PC-9 (cell line): ENCODE data around the gene VAPB. TPM values are rescaled to one million over a fixed set of nuclear protein-coding genes. Genes with fewer than 3 reads are reported as not detected.

Experiments
- BruUV-seq: library from RNA; stranded (reverse); fragments of 400-500 nt; replicated peaks from 2 replicates; lab custom pipeline; 2021; lab: Mats Ljungman, UMichigan
- CTCF ChIA-PET: fragments of 300-600 bp; sonication (Branson Sonifier 250); formaldehyde crosslinking; loops from one replicate; lab custom pipeline; 2022; ENCODE audit warnings: antibody characterized with exemption; lab: Charles Lee
- POLR2A ChIA-PET: fragments of 300-600 bp; sonication (Branson Sonifier 250); formaldehyde crosslinking; loops from one replicate; lab custom pipeline; 2022; ENCODE audit warnings: antibody characterized with exemption; ENCODE audit not compliant: unreplicated experiment; lab: Charles Lee
- DNase-seq, 2 experiments: peaks; one replicate each; pipeline versions ENCODE4 v3.0.0 to v3.0.0-alpha.2; 2015 to 2022; ENCODE audit warnings: mixed read lengths in 1 of 2
- H2AFZ ChIP-seq: fragments of 200-600 bp; sonication (generic); 2 replicates; pipeline ENCODE4 v1.8.1; 2017; ENCODE audit warnings: antibody characterized with exemption
- H3F3A ChIP-seq: fragments of 200-600 bp; sonication (generic); 2 replicates; pipeline ENCODE4 v1.8.1; 2017; ENCODE audit warnings: antibody characterized with exemption, mild to moderate bottlenecking, low read depth; ENCODE audit not compliant: insufficient read depth
- H3K27ac ChIP-seq: fragments of 200-600 bp; sonication (generic); 2 replicates; pipeline ENCODE4 v1.6.1; 2016; ENCODE audit warnings: mixed run types
- H3K27me3 ChIP-seq: fragments of 200-600 bp; sonication (generic); 2 replicates; pipeline ENCODE4 v1.6.1; 2016; ENCODE audit warnings: low read depth, mixed run types; ENCODE audit not compliant: insufficient read depth
- H3K36me3 ChIP-seq: fragments of 200-600 bp; sonication (generic); 2 replicates; pipeline ENCODE4 v1.6.1; 2016; ENCODE audit warnings: low read depth, mixed run types
- H3K4me1 ChIP-seq: fragments of 200-600 bp; sonication (generic); replicated peaks from 2 replicates; pipeline ENCODE4 v1.6.1; 2016; ENCODE audit warnings: mixed run types; ENCODE audit not compliant: insufficient read depth
- H3K4me2 ChIP-seq: fragments of 200-600 bp; sonication (generic); 2 replicates; pipeline ENCODE4 v1.6.1; 2017; ENCODE audit warnings: mixed run types
- H3K4me3 ChIP-seq: fragments of 200-600 bp; sonication (generic); 2 replicates; pipeline ENCODE4 v1.6.1; 2016; ENCODE audit warnings: mixed run types
- H3K79me2 ChIP-seq: fragments of 200-600 bp; sonication (generic); 2 replicates; pipeline ENCODE4 v1.6.1; 2017; ENCODE audit warnings: low read depth, mixed run types
- H3K9me2 ChIP-seq: fragments of 200-600 bp; sonication (generic); 2 replicates; pipeline ENCODE4 v1.8.1; 2017; ENCODE audit warnings: mild to moderate bottlenecking; ENCODE audit not compliant: insufficient read depth
- H3K9me3 ChIP-seq: fragments of 200-600 bp; sonication (generic); 2 replicates; pipeline ENCODE4 v1.8.1; 2016; ENCODE audit warnings: low read depth; ENCODE audit not compliant: insufficient read depth
- H4K20me1 ChIP-seq: fragments of 200-600 bp; sonication (generic); 2 replicates; pipeline ENCODE4 v1.8.1; 2017; ENCODE audit not compliant: insufficient read depth
- EZH2 ChIP-seq: fragments of 200-600 bp; sonication (generic); IDR thresholded peaks from 2 replicates; pipeline ENCODE4 v1.8.0; 2017; ENCODE audit warnings: antibody characterized with exemption, low read depth
- intact Hi-C: fragments of 100-400 bp; cut with micrococcal nuclease; formaldehyde crosslinking; loops from one replicate; pipeline ENCODE4 v1.10.0; 2022; ENCODE audit not compliant: unreplicated experiment
- total RNA-seq: library from RNA; stranded (reverse); gene quantifications from 2 replicates; pipeline ENCODE4 v1.2.3, GENCODE V29; 2021
- TF ChIP-seq, protein P1 (sequence below): fragments of 200-600 bp; sonication (generic); conservative IDR thresholded peaks from 2 replicates; pipeline ENCODE4 v1.6.1; 2017; ENCODE audit warnings: mixed run types, antibody characterized with exemption, mild to moderate bottlenecking, moderate library complexity

The VAPB gene
- total RNA-seq, 1 experiment from 2014 or later: 80.6 TPM

- peaks cover 14% of the 10 kb centered on the region for H3K9me3 ChIP-seq
- no peaks in the 10 kb centered on the region; the same call in 1 of the 2 replicates for H3K9me2 ChIP-seq
- intact Hi-C loops: no loop called here
- POLR2A ChIA-PET: no interaction called here
- no peaks in the 10 kb centered on the region for H3K79me2 ChIP-seq
- DNase-seq: no peak
- H4K20me1 ChIP-seq: no peaks in the 10 kb centered on the region
- no peak overlapping the region for H3K27ac ChIP-seq
- CTCF ChIA-PET: no interaction called here
- H2AFZ ChIP-seq: no peak overlapping the region
- peaks cover 8% of the 10 kb centered on the region; the same call in 1 of the 2 replicates for H3K27me3 ChIP-seq
- H3F3A ChIP-seq: no peaks in the 10 kb centered on the region
- no peak for TF ChIP-seq EZH2
- TF ChIP-seq, protein P1, sequence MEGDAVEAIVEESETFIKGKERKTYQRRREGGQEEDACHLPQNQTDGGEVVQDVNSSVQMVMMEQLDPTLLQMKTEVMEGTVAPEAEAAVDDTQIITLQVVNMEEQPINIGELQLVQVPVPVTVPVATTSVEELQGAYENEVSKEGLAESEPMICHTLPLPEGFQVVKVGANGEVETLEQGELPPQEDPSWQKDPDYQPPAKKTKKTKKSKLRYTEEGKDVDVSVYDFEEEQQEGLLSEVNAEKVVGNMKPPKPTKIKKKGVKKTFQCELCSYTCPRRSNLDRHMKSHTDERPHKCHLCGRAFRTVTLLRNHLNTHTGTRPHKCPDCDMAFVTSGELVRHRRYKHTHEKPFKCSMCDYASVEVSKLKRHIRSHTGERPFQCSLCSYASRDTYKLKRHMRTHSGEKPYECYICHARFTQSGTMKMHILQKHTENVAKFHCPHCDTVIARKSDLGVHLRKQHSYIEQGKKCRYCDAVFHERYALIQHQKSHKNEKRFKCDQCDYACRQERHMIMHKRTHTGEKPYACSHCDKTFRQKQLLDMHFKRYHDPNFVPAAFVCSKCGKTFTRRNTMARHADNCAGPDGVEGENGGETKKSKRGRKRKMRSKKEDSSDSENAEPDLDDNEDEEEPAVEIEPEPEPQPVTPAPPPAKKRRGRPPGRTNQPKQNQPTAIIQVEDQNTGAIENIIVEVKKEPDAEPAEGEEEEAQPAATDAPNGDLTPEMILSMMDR: no peak
- no TSS peak for BruUV-seq
- H3K4me3 ChIP-seq: no peak overlapping the region
- no peak overlapping the region for H3K4me2 ChIP-seq
- H3K4me1 ChIP-seq: no peaks in the 10 kb centered on the region
- H3K36me3 ChIP-seq: no peaks in the 10 kb centered on the region
Measured at GRCh38 chr20:58381627-58382026, 7.4 kb upstream of the VAPB start.

- Histone ChIP-seq H3K27ac (no peak overlapping the region), H3K9me3 (peaks cover 14% of the 10 kb centered on the region), H3K36me3 (no peaks in the 10 kb centered on the region), H2AFZ (no peak overlapping the region), H3K4me3 (no peak overlapping the region), H3K4me1 (no peaks in the 10 kb centered on the region), H3K79me2 (no peaks in the 10 kb centered on the region), H4K20me1 (no peaks in the 10 kb centered on the region), H3F3A (no peaks in the 10 kb centered on the region), H3K4me2 (no peak overlapping the region), H3K9me2 (no peaks in the 10 kb centered on the region; the same call in 1 of the 2 replicates), H3K27me3 (peaks cover 8% of the 10 kb centered on the region; the same call in 1 of the 2 replicates)
- BruUV-seq: no TSS peak
- CTCF ChIA-PET: no interaction called here
- intact Hi-C loops: no loop called here
- DNase-seq: no peak
- POLR2A ChIA-PET: no interaction called here
- TF ChIP-seq, protein P1: no peak
- no peak for TF ChIP-seq EZH2
Measured at GRCh38 chr20:58382096-58382495, 6.9 kb upstream of the VAPB start.

DNA sequence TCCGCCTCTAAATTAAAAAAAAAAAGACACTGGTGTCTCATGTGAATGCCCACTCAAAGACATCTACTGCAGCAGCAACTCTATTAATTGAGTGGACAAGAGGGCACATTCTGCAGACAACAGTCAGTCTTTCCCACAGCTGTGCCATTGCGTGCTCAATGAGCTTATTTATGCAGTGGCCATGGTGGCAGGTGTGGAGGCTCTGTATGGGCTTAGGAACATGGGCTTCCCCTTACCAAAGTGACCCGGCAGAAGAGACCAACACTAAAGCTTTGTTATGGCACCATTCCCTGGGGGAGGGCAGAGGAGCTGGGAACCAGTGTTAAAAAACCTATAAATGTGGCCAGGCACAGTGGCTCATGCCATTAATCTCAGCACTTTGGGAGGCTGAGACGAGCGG, 4.2 kb upstream of the VAPB start:
- Histone ChIP-seq H3K36me3 (no peaks in the 10 kb centered on the region), H3K4me3 (no peak overlapping the region), H2AFZ (no peak overlapping the region), H3F3A (0 out of 2 replicates have a peak, but pooled peaks cover 3% of the 10 kb centered on the region), H3K4me1 (peaks cover 5% of the 10 kb centered on the region; the same call in 1 of the 2 replicates), H3K4me2 (no peak overlapping the region), H3K79me2 (peaks cover 7% of the 10 kb centered on the region), H3K9me3 (peaks cover 14% of the 10 kb centered on the region), H4K20me1 (no peaks in the 10 kb centered on the region), H3K27me3 (peaks cover 8% of the 10 kb centered on the region; the same call in 1 of the 2 replicates), H3K27ac (no peak overlapping the region), H3K9me2 (no peaks in the 10 kb centered on the region)
- intact Hi-C loops: no loop called here
- ChIA-PET CTCF (no interaction called here), POLR2A (no interaction called here)
- BruUV-seq: no TSS peak
- no peak for DNase-seq
- TF ChIP-seq, protein P1: no peak
- no peak for TF ChIP-seq EZH2
